WTC11 (cell line): ENCODE measurements around the gene MYLK3. TPM values are rescaled to one million over a fixed set of nuclear protein-coding genes. Genes with fewer than 3 reads are reported as not detected.

Source experiments
- ATAC-seq: fragments of 200-7000 bp; cut with Tn5 transposase; 2 replicates; pipeline ENCODE4 v1.10.0; 2021; ENCODE audit warnings: mild to moderate bottlenecking, moderate library complexity
- CTCF ChIA-PET: fragments of 300-600 bp; sonication (Branson Sonifier 250); formaldehyde crosslinking; loops from one replicate; lab custom pipeline; 2021; ENCODE audit warnings: antibody characterized with exemption; lab: Charles Lee
- POLR2A ChIA-PET: fragments of 350-600 bp; sonication (Branson Sonifier 250); formaldehyde crosslinking; loops from one replicate; lab custom pipeline; 2021; ENCODE audit warnings: antibody characterized with exemption; lab: Charles Lee
- DNase-seq: peaks from one replicate; pipeline ENCODE4 v3.0.0; 2021; ENCODE audit warnings: low spot score
- H3K27ac Mint-ChIP-seq: 2 replicates; pipeline ENCODE4 v1.8.0; 2021; ENCODE audit warnings: mixed read lengths
- H3K27me3 Mint-ChIP-seq: 2 replicates; pipeline ENCODE4 v1.8.0; 2021; ENCODE audit warnings: low read depth, mild to moderate bottlenecking, moderate library complexity, mixed read lengths
- H3K36me3 Mint-ChIP-seq: 2 replicates; pipeline ENCODE4 v1.8.0; 2021; ENCODE audit warnings: mixed read lengths
- H3K4me1 Mint-ChIP-seq: 2 replicates; pipeline ENCODE4 v1.8.0; 2022; ENCODE audit warnings: mixed read lengths
- H3K4me3 Mint-ChIP-seq: 2 replicates; pipeline ENCODE4 v1.8.0; 2021; ENCODE audit warnings: mild to moderate bottlenecking, moderate library complexity, mixed read lengths
- H3K9me3 Mint-ChIP-seq: 2 replicates; pipeline ENCODE4 v1.8.0; 2021; ENCODE audit warnings: mixed read lengths
- FOXJ3 ChIP-seq: sonication (generic); formaldehyde crosslinking; IDR thresholded peaks from 2 replicates; pipeline ENCODE4 v1.9.0; 2021; ENCODE audit warnings: missing genetic modification reagents, mild to moderate bottlenecking, borderline replicate concordance
- FOXP4 ChIP-seq: sonication (generic); formaldehyde crosslinking; IDR thresholded peaks from 2 replicates; pipeline ENCODE4 v1.8.0; 2022; ENCODE audit warnings: mild to moderate bottlenecking, missing genetic modification reagents
- GABPB1 ChIP-seq: sonication (generic); formaldehyde crosslinking; IDR thresholded peaks from 2 replicates; pipeline ENCODE4 v1.8.1; 2023; ENCODE audit warnings: mild to moderate bottlenecking, missing genetic modification reagents
- JUN ChIP-seq: sonication (generic); formaldehyde crosslinking; IDR thresholded peaks from 2 replicates; pipeline ENCODE4 v1.8.0; 2023; ENCODE audit warnings: mild to moderate bottlenecking, missing genetic modification reagents
- NFE2L1 ChIP-seq: sonication (generic); formaldehyde crosslinking; IDR thresholded peaks from 2 replicates; pipeline ENCODE4 v1.8.1; 2023; ENCODE audit warnings: missing genetic modification reagents
- NFYB ChIP-seq: sonication (generic); formaldehyde crosslinking; conservative IDR thresholded peaks from 2 replicates; pipeline ENCODE4 v1.8.0; 2022; ENCODE audit warnings: low read depth, missing genetic modification reagents
- RELA ChIP-seq: sonication (generic); formaldehyde crosslinking; IDR thresholded peaks from 2 replicates; pipeline ENCODE4 v1.8.1; 2022; ENCODE audit warnings: missing genetic modification reagents, mild to moderate bottlenecking, borderline replicate concordance
- RORB ChIP-seq: fragments of 250-450 bp; sonication (Bioruptor Pico); IDR thresholded peaks from 2 replicates; pipeline ENCODE4 v1.9.0; 2021; ENCODE audit warnings: mild to moderate bottlenecking
- SMAD3 ChIP-seq: sonication (generic); formaldehyde crosslinking; IDR thresholded peaks from 2 replicates; pipeline ENCODE4 v1.8.0; 2022; ENCODE audit warnings: missing genetic modification reagents, mild to moderate bottlenecking, borderline replicate concordance
- SOX15 ChIP-seq: fragments of 250-450 bp; sonication (Bioruptor Pico); IDR thresholded peaks from 2 replicates; pipeline ENCODE4 v1.9.0; 2021; ENCODE audit warnings: mild to moderate bottlenecking
- STAT6 ChIP-seq: sonication (generic); formaldehyde crosslinking; conservative IDR thresholded peaks from 2 replicates; pipeline ENCODE4 v1.8.1; 2023; ENCODE audit warnings: mild to moderate bottlenecking, low read depth, missing genetic modification reagents, moderate library complexity
- TP53 ChIP-seq: sonication (generic); formaldehyde crosslinking; IDR thresholded peaks from 2 replicates; pipeline ENCODE4 v1.8.1; 2023; ENCODE audit warnings: mild to moderate bottlenecking, missing genetic modification reagents
- USF1 ChIP-seq: sonication (generic); formaldehyde crosslinking; IDR thresholded peaks from 2 replicates; pipeline ENCODE4 v1.8.0; 2022; ENCODE audit warnings: mild to moderate bottlenecking, missing genetic modification reagents
- ZNF138 ChIP-seq: sonication (generic); formaldehyde crosslinking; conservative IDR thresholded peaks from 2 replicates; pipeline ENCODE4 v1.8.1; 2022; ENCODE audit warnings: mild to moderate bottlenecking, moderate library complexity, missing genetic modification reagents
- ZNF219 ChIP-seq: sonication (generic); formaldehyde crosslinking; IDR thresholded peaks from 2 replicates; pipeline ENCODE4 v1.8.0; 2023; ENCODE audit warnings: missing genetic modification reagents, mild to moderate bottlenecking, borderline replicate concordance
- ZNF232 ChIP-seq: sonication (generic); formaldehyde crosslinking; IDR thresholded peaks from 2 replicates; pipeline ENCODE4 v1.8.0; 2022; ENCODE audit warnings: mild to moderate bottlenecking, missing genetic modification reagents
- ZNF416 ChIP-seq: fragments of 250-450 bp; sonication (Bioruptor Pico); IDR thresholded peaks from 2 replicates; pipeline ENCODE4 v1.9.0; 2021; ENCODE audit warnings: mild to moderate bottlenecking, inconsistent platforms
- ZNF512 ChIP-seq: sonication (generic); formaldehyde crosslinking; IDR thresholded peaks from 2 replicates; pipeline ENCODE4 v1.8.1; 2022; ENCODE audit warnings: missing genetic modification reagents, borderline replicate concordance
- total RNA-seq: library from RNA; stranded (reverse); gene quantifications from 3 replicates; pipeline ENCODE4 v1.2.3, GENCODE V29; 2021
- TF ChIP-seq, protein P1 (sequence below): sonication (generic); formaldehyde crosslinking; IDR thresholded peaks from 2 replicates; pipeline ENCODE4 v1.8.0; 2023; ENCODE audit warnings: missing genetic modification reagents, mild to moderate bottlenecking, borderline replicate concordance
- TF ChIP-seq, protein P2 (sequence below): fragments of 200-600 bp; IDR thresholded peaks from 2 replicates; pipeline ENCODE4 v1.8.0; 2022; ENCODE audit warnings: antibody characterized with exemption
- TF ChIP-seq, protein P3 (sequence below): sonication (generic); formaldehyde crosslinking; IDR thresholded peaks from 2 replicates; pipeline ENCODE4 v1.8.0; 2023; ENCODE audit warnings: missing genetic modification reagents

Gene MYLK3
- total RNA-seq, 1 experiment from 2014 or later = 0.79 TPM

GRCh38 chr16:46727630-46728029, 20.5 kb downstream of the MYLK3 start (continued):
- TF ChIP-seq, protein P1, sequence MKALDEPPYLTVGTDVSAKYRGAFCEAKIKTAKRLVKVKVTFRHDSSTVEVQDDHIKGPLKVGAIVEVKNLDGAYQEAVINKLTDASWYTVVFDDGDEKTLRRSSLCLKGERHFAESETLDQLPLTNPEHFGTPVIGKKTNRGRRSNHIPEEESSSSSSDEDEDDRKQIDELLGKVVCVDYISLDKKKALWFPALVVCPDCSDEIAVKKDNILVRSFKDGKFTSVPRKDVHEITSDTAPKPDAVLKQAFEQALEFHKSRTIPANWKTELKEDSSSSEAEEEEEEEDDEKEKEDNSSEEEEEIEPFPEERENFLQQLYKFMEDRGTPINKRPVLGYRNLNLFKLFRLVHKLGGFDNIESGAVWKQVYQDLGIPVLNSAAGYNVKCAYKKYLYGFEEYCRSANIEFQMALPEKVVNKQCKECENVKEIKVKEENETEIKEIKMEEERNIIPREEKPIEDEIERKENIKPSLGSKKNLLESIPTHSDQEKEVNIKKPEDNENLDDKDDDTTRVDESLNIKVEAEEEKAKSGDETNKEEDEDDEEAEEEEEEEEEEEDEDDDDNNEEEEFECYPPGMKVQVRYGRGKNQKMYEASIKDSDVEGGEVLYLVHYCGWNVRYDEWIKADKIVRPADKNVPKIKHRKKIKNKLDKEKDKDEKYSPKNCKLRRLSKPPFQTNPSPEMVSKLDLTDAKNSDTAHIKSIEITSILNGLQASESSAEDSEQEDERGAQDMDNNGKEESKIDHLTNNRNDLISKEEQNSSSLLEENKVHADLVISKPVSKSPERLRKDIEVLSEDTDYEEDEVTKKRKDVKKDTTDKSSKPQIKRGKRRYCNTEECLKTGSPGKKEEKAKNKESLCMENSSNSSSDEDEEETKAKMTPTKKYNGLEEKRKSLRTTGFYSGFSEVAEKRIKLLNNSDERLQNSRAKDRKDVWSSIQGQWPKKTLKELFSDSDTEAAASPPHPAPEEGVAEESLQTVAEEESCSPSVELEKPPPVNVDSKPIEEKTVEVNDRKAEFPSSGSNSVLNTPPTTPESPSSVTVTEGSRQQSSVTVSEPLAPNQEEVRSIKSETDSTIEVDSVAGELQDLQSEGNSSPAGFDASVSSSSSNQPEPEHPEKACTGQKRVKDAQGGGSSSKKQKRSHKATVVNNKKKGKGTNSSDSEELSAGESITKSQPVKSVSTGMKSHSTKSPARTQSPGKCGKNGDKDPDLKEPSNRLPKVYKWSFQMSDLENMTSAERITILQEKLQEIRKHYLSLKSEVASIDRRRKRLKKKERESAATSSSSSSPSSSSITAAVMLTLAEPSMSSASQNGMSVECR (CRISPR knock-in tag) = no peak
- no peak for TF ChIP-seq ZNF219 (CRISPR knock-in tag)
- TF ChIP-seq RELA (CRISPR knock-in tag) = no peak
- no peak for TF ChIP-seq FOXJ3 (CRISPR knock-in tag)

DNA sequence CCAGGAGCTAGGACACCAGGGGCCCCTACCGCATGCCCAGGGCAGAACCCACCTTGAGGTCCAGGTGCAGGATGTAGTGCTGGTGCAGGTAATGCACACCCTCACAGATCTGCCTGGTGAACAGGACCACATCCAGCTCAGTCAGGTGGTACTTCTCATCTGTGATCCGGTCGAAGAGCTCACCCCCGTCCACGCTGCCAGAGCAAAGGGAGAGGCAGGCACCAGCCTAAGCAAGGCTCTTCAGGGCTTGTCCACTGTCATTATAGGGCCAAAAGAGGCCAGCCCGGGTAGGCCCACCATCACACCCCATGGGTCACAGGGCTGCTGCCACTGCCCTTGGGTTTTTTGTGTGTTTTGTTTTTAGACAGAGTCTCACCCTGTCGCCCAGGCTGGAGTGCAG, 21.0 kb downstream of the MYLK3 start:
- Mint-ChIP-seq H3K36me3 (0 out of 2 replicates have a peak, but pooled peaks cover 2% of the 10 kb centered on the region), H3K9me3 (peaks cover 28% of the 10 kb centered on the region), H3K4me3 (no peak overlapping the region), H3K4me1 (no peaks in the 10 kb centered on the region), H3K27me3 (no peaks in the 10 kb centered on the region; the same call in 1 of the 2 replicates), H3K27ac (no peak overlapping the region)
- POLR2A ChIA-PET = no interaction called here
- CTCF ChIA-PET = no interaction called here
- no peak for TF ChIP-seq USF1
- TF ChIP-seq SOX15 = no peak
- no peak for TF ChIP-seq ZNF232 (CRISPR knock-in tag)
- no peak for TF ChIP-seq ZNF219 (CRISPR knock-in tag)
- TF ChIP-seq ZNF138 (CRISPR knock-in tag) = no peak
- TF ChIP-seq FOXP4 (CRISPR knock-in tag) = no peak
- TF ChIP-seq ZNF512 (CRISPR knock-in tag) = no peak
- no peak for TF ChIP-seq SMAD3 (CRISPR knock-in tag)
- TF ChIP-seq RORB (CRISPR knock-in tag) = no peak
- TF ChIP-seq TP53 (CRISPR knock-in tag) = no peak
- TF ChIP-seq STAT6 (CRISPR knock-in tag) = no peak
- no peak for TF ChIP-seq ZNF416 (CRISPR knock-in tag)
- no peak for TF ChIP-seq NFE2L1 (CRISPR knock-in tag)
- TF ChIP-seq NFYB = no peak
- TF ChIP-seq GABPB1 = no peak
- TF ChIP-seq, protein P2, sequence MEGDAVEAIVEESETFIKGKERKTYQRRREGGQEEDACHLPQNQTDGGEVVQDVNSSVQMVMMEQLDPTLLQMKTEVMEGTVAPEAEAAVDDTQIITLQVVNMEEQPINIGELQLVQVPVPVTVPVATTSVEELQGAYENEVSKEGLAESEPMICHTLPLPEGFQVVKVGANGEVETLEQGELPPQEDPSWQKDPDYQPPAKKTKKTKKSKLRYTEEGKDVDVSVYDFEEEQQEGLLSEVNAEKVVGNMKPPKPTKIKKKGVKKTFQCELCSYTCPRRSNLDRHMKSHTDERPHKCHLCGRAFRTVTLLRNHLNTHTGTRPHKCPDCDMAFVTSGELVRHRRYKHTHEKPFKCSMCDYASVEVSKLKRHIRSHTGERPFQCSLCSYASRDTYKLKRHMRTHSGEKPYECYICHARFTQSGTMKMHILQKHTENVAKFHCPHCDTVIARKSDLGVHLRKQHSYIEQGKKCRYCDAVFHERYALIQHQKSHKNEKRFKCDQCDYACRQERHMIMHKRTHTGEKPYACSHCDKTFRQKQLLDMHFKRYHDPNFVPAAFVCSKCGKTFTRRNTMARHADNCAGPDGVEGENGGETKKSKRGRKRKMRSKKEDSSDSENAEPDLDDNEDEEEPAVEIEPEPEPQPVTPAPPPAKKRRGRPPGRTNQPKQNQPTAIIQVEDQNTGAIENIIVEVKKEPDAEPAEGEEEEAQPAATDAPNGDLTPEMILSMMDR = no peak
- no peak for TF ChIP-seq JUN
- TF ChIP-seq, protein P3, sequence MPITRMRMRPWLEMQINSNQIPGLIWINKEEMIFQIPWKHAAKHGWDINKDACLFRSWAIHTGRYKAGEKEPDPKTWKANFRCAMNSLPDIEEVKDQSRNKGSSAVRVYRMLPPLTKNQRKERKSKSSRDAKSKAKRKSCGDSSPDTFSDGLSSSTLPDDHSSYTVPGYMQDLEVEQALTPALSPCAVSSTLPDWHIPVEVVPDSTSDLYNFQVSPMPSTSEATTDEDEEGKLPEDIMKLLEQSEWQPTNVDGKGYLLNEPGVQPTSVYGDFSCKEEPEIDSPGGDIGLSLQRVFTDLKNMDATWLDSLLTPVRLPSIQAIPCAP (CRISPR knock-in tag) = no peak
- no peak for DNase-seq
- ATAC-seq = no peak
